EL (cell line): ENCODE results near the gene RHOBTB3.
"Not testable (repeated sequence)": the region's sequence is repeated elsewhere in the genome, so short reads cannot be mapped to it uniquely, and the experiment has no call there.

Source experiments
- DNase-seq: peaks from one replicate; pipeline ENCODE4 v3.0.0-alpha.2; 2016

Gene RHOBTB3

DNA sequence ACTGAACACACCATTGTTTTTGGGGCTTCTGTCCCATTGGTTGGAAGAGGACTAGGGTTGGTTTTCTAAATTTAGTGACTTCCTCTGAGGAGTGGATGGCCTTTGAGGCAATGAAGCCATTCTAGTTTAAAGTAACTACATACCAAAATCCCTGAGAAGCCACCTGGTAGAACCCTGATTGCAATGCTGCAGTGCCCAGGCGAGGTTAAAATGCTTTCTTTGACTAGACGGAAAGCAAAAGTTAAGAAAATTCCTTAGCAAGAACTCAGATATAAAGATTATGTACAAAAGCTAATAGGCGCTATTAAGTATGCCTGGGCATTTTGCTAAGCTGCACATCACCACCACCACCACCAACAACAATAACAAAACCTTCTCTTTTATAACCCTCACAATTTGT lies 70.8 kb downstream of the RHOBTB3 start:
- DNase-seq: no peak

DNA sequence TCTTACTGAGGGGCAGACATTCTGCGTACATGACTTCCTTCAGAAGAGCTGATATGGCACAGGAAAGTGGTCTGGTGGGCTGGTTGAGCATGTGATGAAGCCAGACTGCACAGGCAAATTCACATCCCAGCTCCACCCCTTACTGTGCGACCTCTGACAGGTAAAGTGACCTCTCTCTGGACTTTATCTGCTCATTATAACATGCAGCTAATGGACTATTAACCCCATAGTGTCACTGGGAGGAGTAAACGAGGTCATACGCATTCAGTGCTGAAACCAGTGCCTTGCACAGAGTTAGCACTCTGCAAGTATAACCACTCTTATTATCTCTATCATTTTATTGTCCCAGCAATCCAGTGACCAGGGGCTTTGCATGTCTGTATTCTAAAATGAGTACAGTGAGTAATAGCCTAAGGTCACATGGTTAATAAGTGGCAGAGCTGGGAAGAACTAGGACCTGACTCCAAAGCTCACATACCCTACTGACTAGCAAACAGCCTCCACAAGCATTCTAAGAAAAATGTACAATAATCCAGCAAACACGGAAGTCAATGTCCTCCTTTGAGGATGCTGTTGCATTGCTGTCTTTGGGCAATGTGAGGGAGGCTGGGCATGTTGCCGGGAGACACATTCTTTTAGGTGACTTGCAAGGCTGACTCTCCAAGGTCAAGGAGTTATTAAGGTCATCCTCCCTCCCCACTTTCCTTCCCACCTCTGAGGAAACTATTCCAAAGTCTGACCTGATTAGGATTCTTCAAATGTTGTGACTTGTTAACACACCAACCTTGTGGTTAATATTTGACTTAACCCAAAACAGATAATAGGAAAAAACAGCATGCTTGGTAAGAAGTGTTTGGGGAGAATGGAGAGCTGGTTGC lies 72.4 kb downstream of the RHOBTB3 start:
- DNase-seq: no peak

DNA sequence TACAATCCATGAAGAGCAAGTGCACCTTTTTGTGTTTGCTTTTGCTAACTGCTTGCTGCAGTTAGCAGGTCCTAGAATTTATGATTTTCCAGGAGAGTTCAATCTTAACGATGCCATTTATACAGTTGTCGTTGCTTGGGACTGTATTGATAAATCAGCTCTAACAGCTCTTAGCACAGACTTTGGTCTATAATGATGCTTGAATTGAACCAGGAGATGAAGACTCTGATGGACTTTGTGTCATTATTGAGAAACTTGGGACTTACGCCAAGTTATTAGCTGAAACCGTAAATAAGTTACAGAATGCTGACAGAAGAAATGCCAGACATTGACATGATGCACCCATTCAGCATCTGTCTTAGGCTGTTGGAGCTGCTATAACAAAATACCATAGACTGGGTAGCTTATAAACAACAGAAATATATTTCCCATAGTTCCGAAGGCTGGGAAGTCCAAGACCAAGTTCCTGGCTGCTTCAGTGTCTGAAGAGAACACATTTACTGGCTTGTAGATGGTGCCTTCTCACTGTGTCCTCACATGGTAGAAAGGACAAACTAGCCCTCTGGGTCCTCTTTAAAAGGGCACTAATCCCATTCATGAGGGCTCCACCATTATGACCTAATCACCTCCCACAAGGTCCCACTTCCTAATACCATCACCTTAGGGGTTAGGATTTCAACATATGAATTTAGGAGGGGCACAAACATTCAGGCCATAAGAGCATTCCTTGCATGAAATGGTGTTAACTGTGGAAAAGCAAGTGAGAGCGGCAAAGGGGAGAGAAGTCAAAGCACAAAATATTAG lies 73.8 kb downstream of the RHOBTB3 start:
- no peak for DNase-seq

DNA sequence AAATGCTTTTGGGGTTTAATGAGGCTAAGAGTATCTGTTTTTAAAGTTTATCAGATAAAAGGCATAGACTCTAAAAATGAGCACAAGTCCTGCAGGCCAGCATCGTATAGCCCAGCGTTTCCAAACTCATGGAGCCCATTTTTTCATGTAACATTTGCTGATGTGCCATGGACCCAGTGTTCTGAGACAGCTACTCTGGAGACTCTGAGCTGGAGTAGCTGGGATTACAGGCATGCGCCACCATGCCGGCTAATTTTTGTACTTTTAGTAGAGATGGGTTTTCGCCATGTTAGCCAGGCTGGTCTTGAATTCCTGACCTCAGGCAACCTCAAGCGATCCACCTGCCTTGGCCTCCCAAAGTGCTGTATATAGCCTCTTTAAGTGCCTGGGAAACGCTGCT lies 75.6 kb downstream of the RHOBTB3 start:
- no peak for DNase-seq

DNA sequence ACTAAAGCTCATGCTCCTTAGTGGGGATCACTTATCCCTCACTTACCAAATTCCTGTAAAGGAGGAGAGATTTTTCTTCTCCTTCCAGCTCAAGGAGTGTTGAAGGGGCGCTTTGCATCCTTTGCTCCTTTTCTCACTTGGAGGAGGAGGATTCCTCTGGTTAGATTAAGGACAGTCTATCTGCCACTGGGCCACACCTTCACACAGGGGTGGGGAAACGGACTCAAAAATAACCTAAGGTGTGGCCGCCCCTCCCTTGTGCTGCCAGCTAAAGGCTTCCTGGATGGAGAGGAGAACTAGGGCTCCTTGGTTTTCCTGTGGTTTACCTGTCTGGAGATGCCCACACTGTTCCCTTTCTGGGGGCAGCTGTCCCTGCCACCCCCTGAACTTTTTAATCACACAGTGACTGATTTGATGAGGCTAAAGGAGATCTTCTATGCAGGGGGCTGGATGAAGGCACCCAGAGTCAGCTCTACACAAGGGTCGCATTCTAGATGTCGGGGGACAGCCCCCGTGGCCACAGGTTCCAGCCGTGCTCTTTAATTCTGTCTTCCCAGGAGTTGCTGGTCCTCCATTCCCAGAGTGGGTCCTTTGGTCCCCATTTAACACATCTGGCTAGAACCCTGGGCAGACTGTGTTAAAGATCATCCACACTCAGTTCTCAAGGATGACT lies 77.0 kb downstream of the RHOBTB3 start:
- DNase-seq: no peak

DNA sequence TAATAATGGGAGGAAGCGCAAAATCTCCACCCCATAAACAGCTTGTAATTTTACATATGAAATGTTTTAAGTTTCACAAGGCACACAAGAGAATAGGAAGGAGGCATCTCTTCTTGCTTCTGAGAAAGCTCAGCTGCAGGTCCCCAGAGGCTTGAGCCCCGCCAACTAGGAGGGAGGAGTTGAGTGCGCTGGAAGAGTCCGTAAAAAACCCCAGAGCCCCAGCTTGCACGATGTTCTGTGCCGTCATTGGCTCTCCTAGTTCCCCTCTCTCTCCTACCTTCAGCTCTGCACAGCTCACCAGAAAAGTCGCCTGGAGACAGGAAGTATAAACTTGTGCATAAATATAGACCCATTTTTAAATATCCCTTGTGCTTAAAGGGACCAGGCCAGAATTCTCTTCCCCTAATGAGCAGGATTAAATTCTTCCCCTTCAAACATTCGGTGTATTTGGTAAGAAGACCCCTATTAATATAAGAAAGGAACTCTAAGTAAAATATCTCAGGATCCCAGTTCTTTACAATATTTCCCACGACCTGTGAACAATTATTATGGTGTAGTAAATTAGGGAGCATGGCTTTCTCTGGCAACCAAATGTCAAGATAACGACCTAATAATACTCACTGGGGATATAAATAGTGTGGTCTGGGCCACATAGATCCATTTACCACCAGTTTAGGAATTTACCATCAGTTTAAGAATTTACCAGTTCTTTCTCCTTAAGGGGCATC lies 77.7 kb downstream of the RHOBTB3 start:
- DNase-seq: peak; percentile 64

DNA sequence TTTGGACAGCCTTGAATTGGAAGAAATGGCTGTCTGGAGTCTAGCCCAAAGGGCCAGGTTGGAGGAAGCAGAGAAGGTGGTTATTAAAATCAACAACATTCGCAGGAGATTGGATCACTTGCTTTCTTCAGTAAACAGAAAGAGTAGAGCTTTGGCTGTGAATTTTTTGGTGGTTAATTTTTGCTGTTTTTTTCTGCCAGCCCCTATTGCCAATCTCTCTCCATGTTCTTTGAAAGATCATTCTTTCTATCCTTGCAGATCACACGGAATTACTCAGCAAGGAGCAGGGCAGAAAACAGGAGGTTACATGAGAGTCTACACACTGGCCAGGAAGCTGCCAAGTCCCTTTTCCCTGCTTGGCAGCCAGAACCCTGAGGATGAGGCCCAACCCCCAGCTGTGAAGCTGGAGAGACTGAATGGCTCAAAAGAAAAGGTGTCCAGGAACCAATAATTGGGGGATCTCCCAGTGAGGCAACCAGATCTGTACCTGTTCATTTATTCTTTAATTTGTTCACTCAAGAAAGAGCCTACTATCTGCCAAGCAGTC lies 78.4 kb downstream of the RHOBTB3 start:
- DNase-seq: peak; percentile 32

DNA sequence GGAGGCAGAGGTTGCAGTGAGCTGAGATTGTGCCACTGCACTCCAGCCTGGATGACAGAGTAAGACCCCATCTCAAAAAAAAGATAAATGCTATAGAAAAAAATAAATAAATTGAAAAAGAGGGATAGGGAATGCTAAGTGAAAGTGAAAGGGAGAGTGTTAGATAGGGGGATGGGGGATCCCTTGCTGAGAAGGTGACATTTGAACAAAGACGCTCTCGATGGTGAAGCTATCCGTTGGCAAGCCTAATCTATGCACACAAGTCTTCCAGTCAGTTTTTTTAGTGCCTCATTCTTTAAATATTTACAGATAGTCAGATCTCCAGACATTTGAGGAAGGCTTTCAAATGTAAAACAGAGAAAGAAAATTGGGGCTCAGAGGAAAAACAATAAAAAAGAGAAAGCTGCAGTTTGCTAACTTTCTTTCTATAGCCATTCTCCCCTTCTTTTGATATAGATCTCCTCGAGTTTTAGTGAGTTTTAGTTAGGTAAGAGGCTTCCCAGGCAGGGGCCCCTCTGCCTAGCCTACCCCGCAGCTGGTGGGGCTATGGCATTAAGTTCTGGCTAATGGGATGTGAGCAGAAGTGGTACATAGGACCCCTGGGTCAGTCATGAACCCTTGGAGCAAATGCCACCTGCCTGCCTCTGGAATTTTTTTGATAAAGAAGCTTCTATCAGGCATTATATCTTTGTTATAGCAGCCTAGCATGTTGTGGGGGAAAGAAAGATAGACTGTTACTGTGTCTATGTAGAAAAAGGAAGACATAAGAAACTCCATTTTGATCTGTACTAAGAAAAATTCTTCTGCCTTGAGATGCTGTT lies 79.4 kb downstream of the RHOBTB3 start:
- DNase-seq: peak; percentile 31

DNA sequence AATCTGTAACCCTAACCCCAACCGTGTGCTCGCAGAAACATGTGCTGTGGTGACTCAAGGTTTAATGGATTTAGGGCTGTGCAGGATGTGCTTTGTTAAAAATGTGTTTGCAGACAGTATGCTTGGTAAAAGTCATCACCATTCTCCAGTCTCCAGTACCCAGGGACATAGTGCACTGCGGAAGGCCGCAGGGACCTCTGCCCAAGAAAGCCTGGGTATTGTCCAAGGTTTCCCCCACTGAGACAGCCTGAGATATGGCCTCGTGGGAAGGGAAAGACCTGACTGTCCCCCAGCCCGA lies 79.9 kb downstream of the RHOBTB3 start:
- peak; percentile 48 for DNase-seq

DNA sequence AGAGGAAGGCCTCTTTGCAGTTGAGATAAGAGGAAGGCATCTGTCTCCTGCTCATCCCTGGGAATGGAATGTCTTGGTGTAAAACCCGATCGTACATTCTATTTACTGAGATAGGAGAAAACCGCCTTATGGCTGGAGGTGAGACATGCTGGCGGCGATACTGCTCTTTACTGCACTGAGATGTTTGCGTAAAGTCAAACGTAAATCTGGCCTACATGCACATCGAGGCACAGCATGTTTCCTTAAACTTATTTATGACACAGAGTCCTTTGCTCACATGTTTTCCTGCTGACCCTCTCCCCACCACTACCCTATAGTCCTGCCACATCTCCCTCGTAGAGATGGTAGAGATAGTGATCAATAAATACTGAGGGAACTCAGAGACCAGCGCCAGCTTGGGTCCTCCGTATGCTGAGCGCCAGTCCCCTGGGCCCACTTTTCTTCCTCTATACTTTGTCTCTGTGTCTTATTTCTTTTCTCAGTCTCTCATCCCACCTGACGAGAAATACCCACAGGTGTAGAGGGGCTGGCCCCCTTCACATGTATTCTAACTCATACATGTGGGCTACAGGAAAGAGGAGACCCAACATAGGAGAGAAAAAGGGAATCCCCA lies 80.4 kb downstream of the RHOBTB3 start:
- DNase-seq: not testable (repeated sequence)

DNA sequence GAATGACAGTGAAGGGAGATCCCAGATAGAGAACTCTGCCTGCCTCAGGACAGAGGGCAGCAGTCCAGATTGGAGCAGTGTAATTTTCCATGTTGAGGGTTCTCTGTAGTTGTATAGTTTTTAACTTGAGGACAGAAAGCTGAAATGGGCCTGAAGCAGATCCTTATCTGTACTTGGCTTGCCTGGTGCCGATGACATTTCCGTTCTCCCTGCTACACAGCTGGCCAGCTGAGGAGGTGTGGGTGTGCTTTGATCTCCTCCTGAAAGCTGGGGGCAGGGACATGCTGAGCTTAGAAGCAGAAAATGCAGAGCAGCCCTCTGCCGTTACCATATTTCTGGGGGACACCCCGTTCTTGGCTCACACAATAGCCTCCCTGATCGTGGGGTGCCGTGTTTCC lies 80.9 kb downstream of the RHOBTB3 start:
- no peak for DNase-seq

DNA sequence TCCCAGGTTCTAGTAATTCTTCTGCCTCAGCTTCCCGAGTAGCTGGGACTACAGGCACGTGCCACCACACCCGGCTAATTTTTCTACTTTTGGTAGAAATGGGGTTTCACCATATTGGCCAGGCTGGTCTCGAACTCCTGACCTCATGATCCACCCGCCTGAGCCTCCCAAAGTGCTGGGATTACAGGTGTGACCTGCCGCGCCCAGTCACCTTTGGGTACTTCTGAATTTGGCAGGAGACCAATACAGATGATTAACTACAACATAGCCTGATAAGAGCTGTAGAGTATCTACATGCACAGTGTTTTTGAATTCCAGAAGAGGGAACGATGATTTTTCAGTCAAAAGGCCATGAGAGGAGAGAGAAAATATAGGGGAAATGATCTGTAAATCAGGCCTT lies 81.9 kb downstream of the RHOBTB3 start:
- not testable (repeated sequence) for DNase-seq

DNA sequence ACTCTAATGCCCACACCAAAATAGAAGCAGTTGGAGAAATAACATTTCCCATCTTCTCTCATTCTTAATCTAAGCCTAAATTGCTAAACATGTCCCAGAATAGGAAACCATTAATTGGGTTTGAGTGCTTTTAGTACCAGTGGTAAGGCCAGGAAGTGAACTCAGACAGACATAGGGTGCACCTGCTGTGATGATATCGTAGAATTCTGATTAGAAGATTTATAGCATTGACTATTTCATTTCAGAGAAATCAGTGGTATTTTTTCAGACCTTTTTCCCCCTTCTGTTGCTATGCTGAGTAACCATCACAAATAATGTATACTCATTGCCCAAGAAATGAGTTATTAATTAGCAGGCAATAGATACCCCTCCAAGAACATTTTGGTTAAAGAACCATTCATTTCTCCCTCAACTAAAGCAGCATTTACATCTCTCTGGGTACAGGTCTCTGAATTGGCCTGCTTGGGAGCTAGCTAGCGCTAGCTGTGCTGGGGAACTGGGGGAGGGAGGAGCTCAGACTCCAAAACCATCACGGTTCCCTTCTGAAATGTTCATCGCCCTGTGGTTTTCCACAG lies 84.1 kb downstream of the RHOBTB3 start:
- no peak for DNase-seq

DNA sequence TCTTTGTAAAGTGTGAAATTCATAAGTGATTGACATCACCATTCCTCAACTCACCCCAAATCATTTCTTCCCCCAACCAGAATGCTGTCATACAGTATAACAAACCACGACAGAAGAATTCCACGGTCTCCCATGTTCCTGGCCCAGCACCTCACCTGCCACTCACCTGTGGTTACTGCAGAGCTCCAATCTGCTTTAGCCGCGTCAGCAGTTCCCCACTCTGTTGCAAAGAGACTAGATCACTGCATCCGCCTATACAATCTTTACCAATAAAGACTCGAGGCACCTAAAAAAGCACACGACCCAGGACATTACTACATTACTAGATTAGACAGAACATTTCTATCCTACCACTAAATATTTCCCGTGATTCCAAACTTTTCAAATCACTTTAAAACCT lies 85.2 kb downstream of the RHOBTB3 start:
- no peak for DNase-seq

DNA sequence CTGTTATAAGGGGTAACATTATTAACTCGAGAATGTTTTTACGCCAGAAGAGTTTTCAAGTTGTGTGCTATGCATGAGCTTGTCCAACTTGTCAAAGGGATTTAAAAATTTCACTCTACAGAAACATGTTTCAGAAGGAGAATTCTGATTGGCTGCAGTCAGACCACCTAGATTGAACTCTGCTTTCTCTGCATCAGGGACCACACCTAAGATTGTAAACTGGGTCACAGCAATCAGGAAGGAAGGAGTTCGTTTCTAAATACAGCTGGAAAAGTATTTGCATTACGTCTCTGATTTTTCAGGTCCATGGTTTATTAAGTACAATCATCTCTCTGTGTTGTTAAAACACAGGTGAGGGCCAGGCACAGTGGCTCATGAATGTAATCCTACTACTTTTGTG lies 85.6 kb downstream of the RHOBTB3 start:
- DNase-seq: no peak

DNA sequence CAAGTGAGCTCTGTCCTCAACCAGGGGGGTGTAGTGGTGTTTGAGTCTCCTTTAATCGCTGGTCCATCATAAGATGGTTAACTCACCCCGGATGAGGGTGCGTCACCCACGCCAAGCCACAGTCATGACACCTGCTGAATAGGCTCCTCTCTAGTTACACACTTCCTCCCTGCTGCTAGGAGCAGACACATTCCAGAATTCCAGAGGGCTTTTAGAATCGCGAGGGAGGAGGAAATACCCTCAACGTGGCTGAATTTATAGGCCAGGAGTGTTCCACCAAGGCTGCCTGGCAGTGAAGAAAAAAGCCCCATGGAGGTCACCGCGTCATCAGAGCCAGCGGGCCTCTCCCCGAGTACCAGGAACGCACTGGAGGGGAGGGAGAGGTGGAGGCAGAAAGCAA lies 86.3 kb downstream of the RHOBTB3 start:
- peak; percentile 95 for DNase-seq

DNA sequence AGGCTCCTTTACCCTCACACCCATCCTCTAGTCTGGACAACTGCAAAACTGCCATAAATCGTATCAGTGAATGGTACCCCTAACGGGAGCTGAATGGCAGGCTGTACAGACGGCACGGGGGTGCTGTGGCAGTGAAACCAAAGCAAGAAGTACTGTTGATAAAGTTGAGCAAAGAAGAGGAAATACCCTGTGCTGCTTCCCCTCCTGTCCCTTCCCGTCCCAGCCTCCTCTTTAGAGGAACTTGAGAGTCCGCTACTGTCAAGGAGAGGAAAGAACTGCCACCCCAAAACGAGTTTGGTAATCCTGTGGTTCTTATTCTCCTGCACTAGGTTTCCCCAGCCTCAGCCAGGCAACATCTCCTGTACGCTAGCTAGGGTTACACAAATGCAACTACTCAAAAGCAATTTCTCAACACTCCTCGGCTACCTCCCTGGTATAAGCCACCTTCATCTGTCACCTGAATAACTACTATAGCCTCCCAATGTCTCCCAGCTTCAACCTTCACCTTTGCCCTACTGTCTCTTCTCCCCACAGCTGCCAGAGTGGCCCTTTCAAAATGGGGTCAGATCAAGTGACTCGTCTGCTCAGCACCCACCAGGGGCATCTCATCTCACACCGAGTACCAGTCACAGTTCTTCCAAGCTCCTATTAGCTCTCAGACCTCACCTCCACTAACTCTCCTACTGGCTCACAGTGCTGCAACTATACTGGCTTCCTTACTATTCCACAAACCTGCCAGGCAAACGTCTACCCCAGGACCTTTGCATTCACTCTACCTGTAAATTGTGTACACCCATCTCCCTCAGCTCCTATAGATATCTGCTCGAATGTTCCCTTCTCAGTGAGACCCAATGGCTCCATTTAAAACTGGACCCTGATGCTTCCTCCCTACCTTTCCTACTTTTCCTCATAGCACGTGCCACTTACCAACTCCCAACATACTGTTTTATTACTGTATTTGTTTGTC lies 87.3 kb downstream of the RHOBTB3 start:
- peak; percentile 23 for DNase-seq

DNA sequence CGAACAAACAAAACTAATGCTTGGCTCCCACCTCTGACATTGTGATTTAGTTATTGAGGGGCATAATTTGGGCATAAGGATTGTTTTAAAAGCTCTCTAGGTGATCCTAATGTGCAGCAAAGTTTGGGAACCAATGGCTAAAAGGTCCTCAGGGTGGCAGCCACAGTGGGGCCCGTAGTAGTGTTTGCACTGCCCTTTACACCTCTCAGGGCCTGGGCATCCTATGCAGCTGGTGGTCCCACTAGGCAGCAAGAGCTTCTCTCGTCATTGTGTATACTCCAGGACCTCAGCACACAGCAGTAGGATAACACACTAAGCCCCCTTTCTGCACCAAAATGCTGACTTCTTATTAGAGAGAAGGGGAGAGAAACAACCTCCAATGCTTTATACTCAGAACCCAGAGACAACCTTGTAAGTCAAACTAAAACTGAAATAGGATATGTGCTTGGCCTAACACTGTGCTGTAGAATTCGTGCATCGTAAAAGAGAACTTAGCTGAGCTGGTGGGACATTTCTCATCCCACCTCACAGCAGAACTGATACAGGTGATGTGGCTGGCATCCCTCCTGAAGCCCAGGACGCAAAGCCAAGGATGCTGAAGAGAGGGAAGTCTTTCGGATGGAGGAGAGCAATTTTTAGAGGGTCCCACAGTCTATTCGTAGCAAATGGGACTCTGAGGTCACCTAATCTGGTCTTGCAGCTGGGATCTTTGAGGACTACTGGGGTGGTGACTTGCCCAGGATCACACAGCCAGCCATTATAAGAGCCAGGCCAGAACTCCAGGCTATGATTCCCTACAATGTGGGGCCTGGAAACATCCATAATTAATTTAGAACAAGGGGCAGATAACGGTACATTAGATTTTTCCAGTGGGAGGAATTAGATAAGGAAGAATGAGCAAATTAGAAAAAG lies 90.2 kb downstream of the RHOBTB3 start:
- DNase-seq: no peak
